H1 (cell line): ENCODE data around the gene KCNC1. TPM values are rescaled to one million over a fixed set of nuclear protein-coding genes. Genes with fewer than 3 reads are reported as not detected.

Source experiments
- CTCF ChIA-PET: fragments of 300-600 bp; sonication (Branson Sonifier 250); formaldehyde crosslinking; loops from one replicate; lab custom pipeline; 2021; ENCODE audit not compliant: partially characterized antibody; lab: Charles Lee
- POLR2A ChIA-PET: fragments of 300-600 bp; sonication (Branson Sonifier 250); formaldehyde crosslinking; loops from one replicate; lab custom pipeline; 2021; ENCODE audit warnings: inconsistent platforms; ENCODE audit not compliant: partially characterized antibody; lab: Charles Lee
- DNase-seq, 2 experiments: peaks; one replicate each; pipeline versions ENCODE4 v3.0.0 to v3.0.0-alpha.2; 2010 to 2022; ENCODE audit warnings: low spot score in 2 of 2, low read depth in 1 of 2, mixed read lengths in 1 of 2
- FAIRE-seq: peaks from 2 replicates; lab custom pipeline; 2011; peaks lifted over from hg19 to GRCh38; lab: Jason Lieb, UNC
- H2AFZ ChIP-seq: 2 replicates; pipeline ENCODE4 v1.8.1; 2012; ENCODE audit warnings: low read length, inconsistent platforms
- H2AK5ac ChIP-seq: 2 replicates; pipeline ENCODE4 v1.6.1; 2013; ENCODE audit warnings: low read depth, low read length
- H2BK120ac ChIP-seq: replicated peaks from 2 replicates; pipeline ENCODE3; 2013; ENCODE audit warnings: low read depth, low read length, inconsistent platforms
- H2BK12ac ChIP-seq: 2 replicates; pipeline ENCODE4 v1.6.1; 2013; ENCODE audit warnings: low read depth, low read length
- H2BK15ac ChIP-seq: 2 replicates; pipeline ENCODE4 v1.6.1; 2013; ENCODE audit warnings: low read length
- H2BK20ac ChIP-seq: 2 replicates; pipeline ENCODE4 v1.6.1; 2013; ENCODE audit warnings: low read length
- H2BK5ac ChIP-seq: 2 replicates; pipeline ENCODE4 v1.6.1; 2013; ENCODE audit warnings: low read depth, low read length
- H3K14ac ChIP-seq: 2 replicates; pipeline ENCODE4 v1.6.1; 2013; ENCODE audit warnings: inconsistent platforms; ENCODE audit not compliant: insufficient read length
- H3K18ac ChIP-seq: 2 replicates; pipeline ENCODE4 v1.6.1; 2013; ENCODE audit warnings: low read length; ENCODE audit errors: extremely low read depth
- H3K23ac ChIP-seq: 2 replicates; pipeline ENCODE4 v1.6.1; 2013; ENCODE audit warnings: inconsistent platforms; ENCODE audit not compliant: insufficient read length
- H3K23me2 ChIP-seq: 2 replicates; pipeline ENCODE4 v1.6.1; 2013; ENCODE audit warnings: low read depth, low read length
- H3K27ac ChIP-seq: 2 replicates; pipeline ENCODE4 v1.6.1; 2011; ENCODE audit warnings: low read depth, low read length, inconsistent platforms
- H3K27me3 ChIP-seq, 4 experiments: replicated peaks in 1 of 4; 1 replicate in 1 of 4; 2 replicates in 3 of 4; pipeline versions ENCODE4 v1.6.1 to v1.8.1; 2011 to 2013; ENCODE audit warnings: low read length in 3 of 4, mild to moderate bottlenecking in 3 of 4, inconsistent platforms in 2 of 4, mixed read lengths in 2 of 4, moderate library complexity in 1 of 4; ENCODE audit not compliant: control insufficient read depth in 3 of 4, insufficient read depth in 3 of 4; ENCODE audit errors: extremely low read depth in 1 of 4
- H3K36me3 ChIP-seq, 4 experiments: 2 replicates each; pipeline versions ENCODE4 v1.6.1 to v1.8.1; 2011 to 2013; ENCODE audit warnings: mild to moderate bottlenecking in 4 of 4, low read length in 3 of 4, moderate library complexity in 2 of 4, control low read depth in 1 of 4, inconsistent platforms in 1 of 4; ENCODE audit not compliant: insufficient read depth in 4 of 4, control insufficient read depth in 2 of 4
- H3K4ac ChIP-seq: replicated peaks from 2 replicates; pipeline ENCODE3; 2013; ENCODE audit warnings: low read length, low read depth, mixed read lengths, inconsistent platforms; ENCODE audit not compliant: insufficient read length
- H3K4me1 ChIP-seq, 4 experiments: replicated peaks in 1 of 4; 1 replicate in 1 of 4; 2 replicates in 3 of 4; pipeline versions ENCODE4 v1.6.1 to v1.8.1; 2011 to 2013; ENCODE audit warnings: low read length in 3 of 4, inconsistent platforms in 2 of 4, mixed read lengths in 1 of 4; ENCODE audit not compliant: insufficient read depth in 4 of 4, control insufficient read depth in 3 of 4
- H3K4me2 ChIP-seq, 2 experiments: 2 replicates each; pipeline versions ENCODE4 v1.6.1 to v1.8.1; 2011 to 2013; ENCODE audit warnings: low read depth in 2 of 2, low read length in 2 of 2, control low read depth in 1 of 2, inconsistent platforms in 1 of 2, mild to moderate bottlenecking in 1 of 2; ENCODE audit not compliant: insufficient read depth in 1 of 2
- H3K4me3 ChIP-seq, 4 experiments: fragments of 200-600, 300-600 bp in 1 of 4; sonication (generic), shearing (Covaris generic), sonication (Bioruptor Twin) in 1 of 4; 2 replicates each; pipeline versions ENCODE4 v1.5.1 to v1.8.1; 2011 to 2016; ENCODE audit warnings: low read length in 4 of 4, low read depth in 3 of 4, control low read depth in 2 of 4, inconsistent platforms in 2 of 4, mild to moderate bottlenecking in 2 of 4, mixed read lengths in 1 of 4, moderate library complexity in 1 of 4; ENCODE audit not compliant: insufficient read depth in 2 of 4; ENCODE audit errors: extremely low read depth in 1 of 4
- H3K56ac ChIP-seq: replicated peaks from 2 replicates; pipeline ENCODE3; 2013; ENCODE audit warnings: low read depth, mild to moderate bottlenecking, mixed read lengths, low read length, inconsistent platforms; ENCODE audit not compliant: insufficient read length
- H3K79me1 ChIP-seq: 2 replicates; pipeline ENCODE4 v1.6.1; 2013; ENCODE audit warnings: low read depth, low read length, control low read depth
- H3K79me2 ChIP-seq, 2 experiments: 2 replicates each; pipeline versions ENCODE4 v1.6.1 to v1.8.1; 2012 to 2013; ENCODE audit warnings: low read length in 2 of 2, mild to moderate bottlenecking in 2 of 2, inconsistent platforms in 1 of 2; ENCODE audit not compliant: insufficient read depth in 2 of 2, control insufficient read depth in 1 of 2
- H3K9ac ChIP-seq, 4 experiments: replicated peaks in 1 of 4; 1 replicate in 1 of 4; 2 replicates in 3 of 4; pipeline versions ENCODE4 v1.6.1 to v1.8.1; 2011 to 2013; ENCODE audit warnings: low read depth in 3 of 4, low read length in 3 of 4, control low read depth in 2 of 4, mild to moderate bottlenecking in 2 of 4, moderate library complexity in 2 of 4, inconsistent platforms in 1 of 4; ENCODE audit errors: extremely low read depth in 1 of 4
- H3K9me3 ChIP-seq, 2 experiments: 2 replicates each; pipeline versions ENCODE4 v1.6.1 to v1.8.1; 2012 to 2013; ENCODE audit warnings: mild to moderate bottlenecking in 2 of 2, moderate library complexity in 2 of 2, control low read depth in 1 of 2, inconsistent platforms in 1 of 2, low read depth in 1 of 2, low read length in 1 of 2, mixed read lengths in 1 of 2; ENCODE audit not compliant: insufficient read depth in 2 of 2
- H4K20me1 ChIP-seq, 2 experiments: replicated peaks in 1 of 2; 2 replicates each; pipeline versions ENCODE3 to v1.8.1; 2011 to 2013; ENCODE audit warnings: inconsistent platforms in 2 of 2, low read length in 2 of 2, mild to moderate bottlenecking in 1 of 2; ENCODE audit not compliant: insufficient read depth in 2 of 2, control insufficient read depth in 1 of 2
- H4K5ac ChIP-seq: 2 replicates; pipeline ENCODE4 v1.6.1; 2013; ENCODE audit warnings: low read length, low read depth, mixed read lengths, inconsistent platforms; ENCODE audit not compliant: insufficient read length
- H4K8ac ChIP-seq: 2 replicates; pipeline ENCODE4 v1.8.0; 2013; ENCODE audit warnings: mild to moderate bottlenecking, moderate library complexity, low read length, inconsistent platforms; ENCODE audit not compliant: insufficient read depth; ENCODE audit errors: extremely low read depth
- H4K91ac ChIP-seq: replicated peaks from 2 replicates; pipeline ENCODE3; 2013; ENCODE audit warnings: low read length, mixed read lengths, inconsistent platforms; ENCODE audit not compliant: insufficient read length
- CEBPB ChIP-seq: IDR thresholded peaks from 2 replicates; pipeline ENCODE4 v1.6.1; 2012; ENCODE audit warnings: low read depth, low read length
- WGBS, 2 experiments: shearing (Covaris generic) in 1 of 2; methylation state at CpG; one replicate each; pipeline versions ENCODE4 v1.1.6 to v1.1.7; 2013 to 2015; ENCODE audit warnings: low lambda C conversion rate in 2 of 2, mixed read lengths in 2 of 2, inconsistent platforms in 1 of 2, low coverage in 1 of 2, missing lambda C conversion rate in 1 of 2; ENCODE audit not compliant: insufficient replicate concordance in 2 of 2, insufficient coverage in 1 of 2, insufficient read length in 1 of 2; ENCODE audit errors: extremely low coverage in 1 of 2, missing lambda C conversion rate in 1 of 2; 5-methylcytosine and 5-hydroxymethylcytosine counted together
- polyA plus RNA-seq, 7 experiments: library from polyadenylated mRNA; depleted of rRNA in 3 of 7; stranded (reverse) in 5 of 7; unstranded in 2 of 7; fragments of >200 nt in 5 of 7; fragments of 200-250 nt in 2 of 7; gene quantifications; 1 replicate in 5 of 7; 2 replicates in 1 of 7; 4 replicates in 1 of 7; pipeline versions ENCODE4 v1.2.1 to v1.2.3, GENCODE V29; 2011 to 2013; ENCODE audit warnings: missing spikeins in 2 of 7, mixed read lengths in 2 of 7
- total RNA-seq: library from RNA; stranded (reverse); fragmentation: NEBNext Ultra II Directional; extraction: Animal tissue kit (Norgen Biotek cat#: 25700); gene quantifications from 2 replicates; pipeline ENCODE4 v1.2.1, GENCODE V29; 2021

Gene KCNC1
- total and polyA plus RNA-seq, 2 of the 8 experiments (the other 6 are each of a cell fraction or from before 2014, with no cell fraction given): 0.11 to 0.26 TPM

- Histone ChIP-seq H2AK5ac (no peak overlapping the region), H4K20me1 (peaks cover 0 to 2% of the 10 kb centered on the region in 2 experiments), H3K9me3 (no peaks in the 10 kb centered on the region), H3K9ac (no peak overlapping the region), H3K27ac (no peak overlapping the region), H2BK20ac (no peak overlapping the region), H2BK5ac (no peak overlapping the region), H2BK12ac (no peak overlapping the region), H4K5ac (no peak overlapping the region), H3K18ac (no peak overlapping the region), H3K27me3 (peaks cover 5 to 33% (median 28%) of the 10 kb centered on the region in 4 experiments), H3K56ac (no peak overlapping the region), H3K23ac (no peak overlapping the region), H3K14ac (no peak overlapping the region), H3K79me2 (no peaks in the 10 kb centered on the region), H3K36me3 (no peaks in the 10 kb centered on the region), H4K8ac (no peak overlapping the region), H3K23me2 (no peaks in the 10 kb centered on the region; the same call in 1 of the 2 replicates), H4K91ac (no peak overlapping the region), H2BK120ac (no peak overlapping the region), H3K4me3 (no peak overlapping the region), H3K4me1 (no peaks in the 10 kb centered on the region; a peak in 1 of 7 replicates), H2AFZ (no peak overlapping the region), H3K79me1 (no peaks in the 10 kb centered on the region), H2BK15ac (no peak overlapping the region), H3K4ac (no peak overlapping the region), H3K4me2 (no peak overlapping the region)
- ChIA-PET CTCF (interaction anchor here (0.6 to 3.1 kb wide), 7 partner anchors 17 to 143 kb away, joined by 3 to 11 read pairs (median 3); no protein-coding TSS in a partner anchor), POLR2A (no interaction called here)
- FAIRE-seq: no peak
- WGBS, 2 experiments: 70% methylated on average over 6 of the region's 6 CpGs; no CpG with 5 or more reads in 1 of the 2 experiments
- no peak for DNase-seq
- no peak for TF ChIP-seq CEBPB
- TF ChIP-seq, all 59 proteins: peak for 0
Measured at GRCh38 chr11:17697175-17697949, 37.2 kb upstream of the KCNC1 start.
